ENCODE measurements around the gene PEA15. TPM values are rescaled to one million over a fixed set of nuclear protein-coding genes. Genes with fewer than 3 reads are reported as not detected.
A peak's percentile ranks its signal among the peaks of the same experiment; 100 is the strongest.

The PEA15 gene
- total RNA-seq, 1 donor from 2014 or later = 178 TPM

GRCh38 chr1:160189649-160190625 lies 15.2 kb upstream of the PEA15 start, which contains the start of gene CASQ1:
Gene CASQ1, plus strand, starts transcription at chr1:160190575. Its CDS starts 177 bp downstream, at chr1:160190752.
- H3K27me3 ChIP-seq = no peaks in the 10 kb centered on the region
- intact Hi-C loops (cut with DNase I) = loop anchor here (5.0 kb wide), 1 partner anchor 38 kb away; the partner anchor contains the start of gene ATP1A4
- H3K4me3 ChIP-seq = peak within 1 kb of the TSS in 1 of 2 donors; percentile 5
- no peaks in the 10 kb centered on the region for H3K9me3 ChIP-seq
- peak within 1 kb of the TSS in 1 of 2 donors; percentile 25 for H3K27ac ChIP-seq
- H3K36me3 ChIP-seq = no peaks in the 10 kb centered on the region
- no peak for TF ChIP-seq CTCF (IDR thresholded peaks at IDR 0.05)
- H3K4me1 ChIP-seq = peaks cover 9 to 20% of the 10 kb centered on the region in 2 donors
- peak in 1 of 2 donors; percentile 86 for DNase-seq (ENCODE audit: low spot score in 2 of 2)

- Histone ChIP-seq H3K36me3 (no peaks in the 10 kb centered on the region), H3K27ac (no peak overlapping the region), H3K4me3 (no peak overlapping the region), H3K27me3 (no peaks in the 10 kb centered on the region), H3K4me1 (peaks cover 9 to 20% of the 10 kb centered on the region in 2 donors), H3K9me3 (no peaks in the 10 kb centered on the region)
- no peak for TF ChIP-seq CTCF (IDR thresholded peaks at IDR 0.05)
- DNase-seq (ENCODE audit: low spot score in 2 of 2) = no peak
- intact Hi-C loops (cut with DNase I) = no loop called here
Observed at GRCh38 chr1:160191756-160192155, 13.4 kb upstream of the PEA15 start.

GRCh38 chr1:160192234-160192633 lies 12.9 kb upstream of the PEA15 start:
- Histone ChIP-seq H3K27ac (no peak overlapping the region), H3K4me1 (peaks cover 9 to 20% of the 10 kb centered on the region in 2 donors), H3K36me3 (no peaks in the 10 kb centered on the region), H3K4me3 (no peak overlapping the region), H3K9me3 (no peaks in the 10 kb centered on the region), H3K27me3 (no peaks in the 10 kb centered on the region)
- intact Hi-C loops (cut with DNase I) = no loop called here
- TF ChIP-seq CTCF (IDR thresholded peaks at IDR 0.05) = no peak
- no peak for DNase-seq (ENCODE audit: low spot score in 2 of 2)

GRCh38 chr1:160193091-160193819 lies 11.9 kb upstream of the PEA15 start:
- Histone ChIP-seq H3K4me3 (peak overlapping the region in 1 of 2 donors; percentile 43), H3K27me3 (no peaks in the 10 kb centered on the region), H3K36me3 (no peaks in the 10 kb centered on the region), H3K27ac (peak overlapping the region in 1 of 2 donors; percentile 54), H3K4me1 (peaks cover 9 to 20% of the 10 kb centered on the region in 2 donors), H3K9me3 (no peaks in the 10 kb centered on the region)
- TF ChIP-seq CTCF (IDR thresholded peaks at IDR 0.05) = peak; percentile 91 to 97 (median 94)
- intact Hi-C loops (cut with DNase I) = loop anchor here (1.0 kb wide), 6 partner anchors 11 to 98 kb away; partner anchors contain the start of gene PEX19
- DNase-seq (ENCODE audit: low spot score in 2 of 2) = peak; percentile 50 to 91

Data from ascending aorta (tissue), 2 donors.